NB4 (cell line): ENCODE data around the gene PARD3.

Source experiments
- DNase-seq: peaks from one replicate; pipeline ENCODE4 v3.0.0; 2010; ENCODE audit warnings: low read depth
- H3K4me3 ChIP-seq: one replicate; pipeline ENCODE4 v1.5.1; 2011; ENCODE audit warnings: mild to moderate bottlenecking, low read depth, low read length, moderate library complexity
- CTCF ChIP-seq: IDR thresholded peaks from one replicate; pipeline ENCODE4 v1.5.1; 2012; ENCODE audit warnings: low read depth, low read length
- MAX ChIP-seq: IDR thresholded peaks from 2 replicates; pipeline ENCODE4 v1.6.1; 2011; ENCODE audit warnings: low read depth, low read length
- MYC ChIP-seq: IDR thresholded peaks from 2 replicates; pipeline ENCODE4 v1.6.1; 2011; ENCODE audit warnings: low read depth, low read length
- POLR2A ChIP-seq: IDR thresholded peaks from 2 replicates; pipeline ENCODE4 v1.6.1; 2011; ENCODE audit warnings: mild to moderate bottlenecking; ENCODE audit not compliant: insufficient read length; ENCODE audit errors: extremely low read depth

PARD3 gene

DNA sequence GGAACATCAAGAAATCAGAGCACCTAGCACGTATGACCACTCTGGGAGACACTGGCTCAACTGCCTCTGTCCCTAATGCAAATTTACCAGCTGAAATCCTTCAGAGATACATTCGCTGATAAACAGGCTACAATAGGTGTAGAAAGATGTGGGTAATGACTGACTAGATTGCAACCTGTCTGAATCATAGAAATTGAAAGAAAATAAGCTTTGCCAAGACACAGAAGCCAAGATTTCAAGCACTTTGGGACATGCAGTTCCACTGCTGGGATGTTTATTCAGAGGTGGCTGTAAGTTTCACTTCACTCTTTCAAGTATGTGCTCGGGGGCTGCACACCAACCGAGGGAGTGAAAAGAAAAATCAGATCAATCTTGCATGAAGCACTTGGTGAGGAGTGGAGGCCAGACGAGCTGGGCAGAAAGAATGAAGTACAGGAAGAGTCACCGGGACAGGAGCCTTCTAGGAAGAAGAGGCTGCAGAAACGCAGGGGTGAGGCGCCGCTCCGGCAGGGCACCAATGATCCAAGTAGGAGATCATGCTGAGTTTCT lies 276.7 kb downstream of the PARD3 start:
- TF ChIP-seq CTCF, result no peak
- TF ChIP-seq MAX, result no peak
- TF ChIP-seq MYC, result no peak
- TF ChIP-seq POLR2A, result no peak
- H3K4me3 ChIP-seq, result no peak overlapping the region
- no peak for DNase-seq

GRCh38 chr10:34537629-34538231 lies 277.4 kb downstream of the PARD3 start:
- no peak for TF ChIP-seq MAX
- no peak for TF ChIP-seq MYC
- TF ChIP-seq CTCF, result no peak
- TF ChIP-seq POLR2A, result no peak
- H3K4me3 ChIP-seq, result no peak overlapping the region
- no peak for DNase-seq

DNA sequence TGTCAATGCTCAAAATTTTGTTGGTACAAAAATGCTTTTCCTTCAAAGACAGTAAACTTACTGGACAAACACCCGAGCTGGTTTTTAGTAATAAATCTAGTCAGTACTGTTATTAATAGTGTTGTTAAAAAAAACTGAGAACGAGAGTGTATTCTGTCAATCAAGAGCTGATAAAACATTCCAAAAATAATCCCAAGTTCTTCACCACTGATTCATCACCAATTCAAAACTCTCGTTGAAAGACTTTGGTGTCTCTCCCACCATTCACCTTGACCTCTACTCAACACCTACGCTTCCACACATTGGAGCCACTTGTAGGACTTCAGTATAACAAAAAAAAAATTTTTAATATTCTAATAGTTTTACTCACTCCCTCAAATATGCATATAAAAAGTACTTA lies 279.2 kb downstream of the PARD3 start:
- no peak for TF ChIP-seq CTCF
- no peak for TF ChIP-seq POLR2A
- no peak for TF ChIP-seq MYC
- no peak for TF ChIP-seq MAX
- no peak overlapping the region for H3K4me3 ChIP-seq
- no peak for DNase-seq

DNA sequence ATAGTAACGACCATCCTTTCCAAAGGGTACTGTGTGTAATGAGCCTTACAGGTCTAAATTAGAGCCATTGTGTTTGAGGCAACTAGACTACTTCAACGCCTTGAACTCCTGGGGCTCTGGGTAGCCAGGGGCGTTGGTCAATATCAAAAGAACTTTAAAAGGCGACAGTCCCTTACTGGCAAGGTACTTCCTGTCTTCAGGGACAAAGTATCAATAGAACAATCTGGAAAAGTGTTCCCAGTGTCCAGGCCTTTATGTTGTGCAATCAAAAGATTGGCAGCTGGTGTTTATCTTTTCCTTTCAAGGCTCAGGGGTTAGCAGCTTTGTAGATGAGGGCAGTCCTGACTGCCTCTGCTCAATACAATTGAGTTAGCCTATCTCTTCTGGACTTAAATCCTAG lies 284.3 kb downstream of the PARD3 start:
- no peak for DNase-seq
- H3K4me3 ChIP-seq, result no peak overlapping the region
- TF ChIP-seq POLR2A (no peak), MYC (no peak), CTCF (no peak), MAX (no peak)

DNA sequence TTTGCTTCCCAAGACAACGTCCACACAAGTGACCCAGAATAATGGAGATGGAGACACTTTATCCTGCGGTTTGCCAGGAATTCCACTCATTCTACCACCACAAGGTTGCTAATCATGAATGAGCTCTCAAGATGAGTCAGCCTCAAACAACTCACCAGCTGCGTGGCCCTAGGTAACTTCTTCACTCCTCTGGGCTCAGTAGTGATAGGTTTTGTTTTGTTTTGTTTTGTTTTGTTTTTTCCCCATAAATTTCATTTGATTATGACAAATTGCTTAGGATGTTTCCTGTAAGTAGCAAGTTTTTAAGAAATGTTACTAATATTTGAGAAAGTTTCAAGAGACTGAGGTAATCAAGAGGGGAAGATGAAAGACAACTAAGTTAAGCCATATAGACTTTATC lies 286.8 kb downstream of the PARD3 start:
- no peak for DNase-seq
- no peak for TF ChIP-seq MYC
- no peak for TF ChIP-seq CTCF
- TF ChIP-seq POLR2A, result no peak
- no peak for TF ChIP-seq MAX
- no peak overlapping the region for H3K4me3 ChIP-seq
